Measurements from ENCODE around the gene COPS4.

The COPS4 gene

DNA sequence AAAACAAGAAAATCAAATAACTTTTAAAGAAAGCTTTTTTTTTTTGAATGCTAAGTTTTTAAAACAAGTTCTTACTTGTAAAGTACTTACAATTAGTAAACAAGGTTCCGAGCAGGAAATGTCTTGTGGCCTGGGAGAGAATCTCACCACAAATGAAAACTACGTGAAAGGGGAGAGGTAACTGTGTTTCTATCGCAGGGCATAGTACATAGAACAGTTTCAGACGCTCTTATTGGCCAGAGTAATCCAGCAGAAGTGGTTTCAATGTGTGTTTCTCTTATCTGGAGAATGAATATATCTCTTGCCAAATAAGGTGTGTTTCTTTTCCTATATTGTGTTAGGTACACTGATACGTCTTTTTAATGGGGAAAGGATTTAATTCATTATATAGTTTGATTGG, 79.6 kb downstream of the COPS4 start, which contains the start of gene PLAC8:
Gene PLAC8 (minus strand): TSS at position 154 of the 400 bp plus-strand sequence. CDS start 6,808 bp downstream, outside the sequence.
- Histone ChIP-seq H3K9me2 (replicated peaks; ENCODE audit: insufficient read depth, low read length) (no peaks in the 10 kb centered on the region), H3K4me3 (ENCODE audit: low read length) (peak within 1 kb of the TSS; percentile 59), H3K4me1 (ENCODE audit: low read length) (peaks cover 33% of the 10 kb centered on the region), H3K4me2 (ENCODE audit: low read depth, low read length) (peak within 1 kb of the TSS; percentile 79), H3K9me3 (replicated peaks; ENCODE audit: insufficient read depth, low read length) (no peaks in the 10 kb centered on the region), H3K27me3 (replicated peaks; ENCODE audit: insufficient read depth, low read length) (no peaks in the 10 kb centered on the region), H4K20me1 (ENCODE audit: insufficient read depth, low read length) (no peaks in the 10 kb centered on the region), H3K9ac (ENCODE audit: low read length) (peak within 1 kb of the TSS; percentile 53; the same call in 1 of the 2 replicates), H3K27ac (ENCODE audit: low read length) (peak within 1 kb of the TSS; percentile 54; the same call in 1 of the 2 replicates), H3F3A (ENCODE audit: insufficient read depth, low read length) (peaks cover 27% of the 10 kb centered on the region), H3K36me3 (replicated peaks; ENCODE audit: insufficient read depth, low read length) (no peaks in the 10 kb centered on the region), H3K79me2 (ENCODE audit: low read length) (no peaks in the 10 kb centered on the region), H2AFZ (ENCODE audit: low read length) (0 out of 2 replicates have a peak within 1 kb of the TSS, but pooled peaks have one; percentile 3)
- peak; percentile 87 for DNase-seq
- TF ChIP-seq, protein P1, sequence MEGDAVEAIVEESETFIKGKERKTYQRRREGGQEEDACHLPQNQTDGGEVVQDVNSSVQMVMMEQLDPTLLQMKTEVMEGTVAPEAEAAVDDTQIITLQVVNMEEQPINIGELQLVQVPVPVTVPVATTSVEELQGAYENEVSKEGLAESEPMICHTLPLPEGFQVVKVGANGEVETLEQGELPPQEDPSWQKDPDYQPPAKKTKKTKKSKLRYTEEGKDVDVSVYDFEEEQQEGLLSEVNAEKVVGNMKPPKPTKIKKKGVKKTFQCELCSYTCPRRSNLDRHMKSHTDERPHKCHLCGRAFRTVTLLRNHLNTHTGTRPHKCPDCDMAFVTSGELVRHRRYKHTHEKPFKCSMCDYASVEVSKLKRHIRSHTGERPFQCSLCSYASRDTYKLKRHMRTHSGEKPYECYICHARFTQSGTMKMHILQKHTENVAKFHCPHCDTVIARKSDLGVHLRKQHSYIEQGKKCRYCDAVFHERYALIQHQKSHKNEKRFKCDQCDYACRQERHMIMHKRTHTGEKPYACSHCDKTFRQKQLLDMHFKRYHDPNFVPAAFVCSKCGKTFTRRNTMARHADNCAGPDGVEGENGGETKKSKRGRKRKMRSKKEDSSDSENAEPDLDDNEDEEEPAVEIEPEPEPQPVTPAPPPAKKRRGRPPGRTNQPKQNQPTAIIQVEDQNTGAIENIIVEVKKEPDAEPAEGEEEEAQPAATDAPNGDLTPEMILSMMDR (IDR thresholded peaks at IDR 0.05; ENCODE audit: low read length), result no peak
- TF ChIP-seq EZH2phosphoT487 (IDR thresholded peaks at IDR 0.05; ENCODE audit: low read length) (no peak), EZH2 (optimal IDR thresholded peaks at IDR 0.05; ENCODE audit: low read depth, low read length) (no peak)

DNA sequence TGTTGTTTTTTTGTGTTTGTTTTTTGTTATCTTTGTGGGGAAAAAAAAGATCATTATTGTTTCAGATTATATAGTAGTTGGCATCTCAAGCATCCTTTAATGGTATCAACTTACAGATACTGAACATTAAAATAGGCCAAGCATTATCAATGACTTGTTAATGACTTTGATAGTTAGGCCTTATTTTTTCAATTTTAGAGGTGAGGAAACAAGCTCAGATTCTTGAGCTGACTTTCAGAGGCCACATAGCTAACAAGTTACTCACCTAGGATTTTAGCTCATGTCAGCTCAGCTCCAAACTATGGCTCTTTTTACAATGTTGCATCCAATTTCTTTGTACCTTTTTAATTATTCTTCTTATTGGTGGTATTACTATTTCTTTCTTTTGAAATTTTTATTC, 80.0 kb downstream of the COPS4 start:
- Histone ChIP-seq H3K9me2 (replicated peaks; ENCODE audit: insufficient read depth, low read length) (no peaks in the 10 kb centered on the region), H4K20me1 (ENCODE audit: insufficient read depth, low read length) (no peaks in the 10 kb centered on the region), H3K4me3 (ENCODE audit: low read length) (peak overlapping the region; percentile 4; the same call in 1 of the 2 replicates), H3K79me2 (ENCODE audit: low read length) (no peaks in the 10 kb centered on the region), H3K4me1 (ENCODE audit: low read length) (peaks cover 33% of the 10 kb centered on the region), H3K9me3 (replicated peaks; ENCODE audit: insufficient read depth, low read length) (no peaks in the 10 kb centered on the region), H3F3A (ENCODE audit: insufficient read depth, low read length) (peaks cover 24% of the 10 kb centered on the region), H2AFZ (ENCODE audit: low read length) (no peak overlapping the region), H3K36me3 (replicated peaks; ENCODE audit: insufficient read depth, low read length) (no peaks in the 10 kb centered on the region), H3K9ac (ENCODE audit: low read length) (no peak overlapping the region), H3K27me3 (replicated peaks; ENCODE audit: insufficient read depth, low read length) (no peaks in the 10 kb centered on the region), H3K27ac (ENCODE audit: low read length) (peak overlapping the region; percentile 54; the same call in 1 of the 2 replicates), H3K4me2 (ENCODE audit: low read depth, low read length) (peak overlapping the region; percentile 79)
- no peak for TF ChIP-seq EZH2 (optimal IDR thresholded peaks at IDR 0.05; ENCODE audit: low read depth, low read length)
- TF ChIP-seq, protein P1 (IDR thresholded peaks at IDR 0.05; ENCODE audit: low read length), result no peak
- no peak for TF ChIP-seq EZH2phosphoT487 (IDR thresholded peaks at IDR 0.05; ENCODE audit: low read length)
- DNase-seq, result no peak

DNA sequence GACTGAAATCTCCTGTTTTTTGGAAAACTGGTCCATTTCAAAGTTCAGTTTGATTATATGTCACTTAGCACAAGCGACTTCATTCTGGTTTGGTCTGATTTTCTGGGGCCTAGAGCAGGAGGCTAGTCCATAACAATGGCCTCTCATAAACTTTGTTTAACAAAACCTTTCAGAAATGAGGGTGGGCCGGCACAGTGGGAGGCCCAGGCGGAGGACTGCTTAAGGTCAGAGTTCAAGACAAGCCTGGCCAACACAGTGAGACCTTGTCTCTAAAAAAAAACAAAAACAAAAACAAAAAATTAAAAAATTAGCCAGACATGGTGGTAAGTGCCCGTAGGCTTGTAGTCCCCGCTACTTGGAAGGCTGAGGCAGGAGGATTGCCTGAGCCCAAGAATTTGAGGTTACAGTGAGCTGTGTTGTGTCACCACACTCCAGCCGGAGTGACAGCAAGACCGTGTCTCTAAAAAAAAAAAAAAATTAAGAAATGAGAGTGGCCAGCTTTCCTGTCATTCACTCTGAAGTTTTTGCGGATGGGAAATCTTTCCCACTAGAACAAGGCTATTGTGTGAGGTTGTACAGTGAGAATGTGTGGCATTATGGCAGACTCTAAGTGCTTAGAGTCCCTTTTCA, 80.8 kb downstream of the COPS4 start:
- Histone ChIP-seq H4K20me1 (ENCODE audit: insufficient read depth, low read length) (no peaks in the 10 kb centered on the region), H3K9me3 (replicated peaks; ENCODE audit: insufficient read depth, low read length) (no peaks in the 10 kb centered on the region), H2AFZ (ENCODE audit: low read length) (no peak overlapping the region), H3K9ac (ENCODE audit: low read length) (no peak overlapping the region), H3K27me3 (replicated peaks; ENCODE audit: insufficient read depth, low read length) (no peaks in the 10 kb centered on the region), H3K9me2 (replicated peaks; ENCODE audit: insufficient read depth, low read length) (no peaks in the 10 kb centered on the region), H3K4me3 (ENCODE audit: low read length) (no peak overlapping the region), H3K4me1 (ENCODE audit: low read length) (peaks cover 30% of the 10 kb centered on the region), H3K36me3 (replicated peaks; ENCODE audit: insufficient read depth, low read length) (no peaks in the 10 kb centered on the region), H3K79me2 (ENCODE audit: low read length) (no peaks in the 10 kb centered on the region), H3K4me2 (ENCODE audit: low read depth, low read length) (no peak overlapping the region), H3K27ac (ENCODE audit: low read length) (no peak overlapping the region), H3F3A (ENCODE audit: insufficient read depth, low read length) (peaks cover 18% of the 10 kb centered on the region)
- TF ChIP-seq, protein P1 (IDR thresholded peaks at IDR 0.05; ENCODE audit: low read length), result no peak
- TF ChIP-seq EZH2phosphoT487 (IDR thresholded peaks at IDR 0.05; ENCODE audit: low read length) (no peak), EZH2 (optimal IDR thresholded peaks at IDR 0.05; ENCODE audit: low read depth, low read length) (no peak)
- no peak for DNase-seq
